ENCODE measurements around the gene LIPG. TPM values are rescaled to one million over a fixed set of nuclear protein-coding genes. Genes with fewer than 3 reads are reported as not detected.
A peak's percentile ranks its signal among the peaks of the same experiment; 100 is the strongest.

The LIPG gene
- total RNA-seq, 1 experiment from 2014 or later: 6.1 TPM

- Histone ChIP-seq H3K79me1 (ENCODE audit: insufficient read depth, low read depth, low read length, poor library complexity, severe bottlenecking) (no peaks in the 10 kb centered on the region), H3K9ac (ENCODE audit: extremely low read depth, insufficient read length, low read length) (no peak overlapping the region), H3K56ac (ENCODE audit: insufficient read length, low read depth, low read length) (no peak overlapping the region), H4K8ac (replicated peaks; ENCODE audit: insufficient read length, low read depth, low read length) (no peak overlapping the region), H4K91ac (ENCODE audit: insufficient read length, low read depth, low read length) (no peak overlapping the region), H3T11ph (ENCODE audit: low read length) (no peak overlapping the region), H3K14ac (ENCODE audit: insufficient read depth, low read length) (no peak overlapping the region), H3K27ac (ENCODE audit: insufficient read length, low read depth, low read length) (no peak overlapping the region), H3K9me3 (ENCODE audit: control insufficient read depth, low read depth, low read length) (no peaks in the 10 kb centered on the region), H2BK12ac (ENCODE audit: insufficient read length, low read depth, low read length) (no peak overlapping the region), H2BK15ac (ENCODE audit: low read depth, low read length) (no peak overlapping the region), H3K4me2 (ENCODE audit: insufficient read depth, insufficient read length, low read length) (peak overlapping the region; percentile 85), H4K5ac (ENCODE audit: insufficient read length, low read depth, low read length) (no peak overlapping the region), H3K18ac (ENCODE audit: insufficient read length, low read depth, low read length) (no peak overlapping the region), H2BK5ac (ENCODE audit: insufficient read length, low read length) (no peak overlapping the region), H4K20me1 (ENCODE audit: control insufficient read depth, insufficient read depth, insufficient read length) (no peaks in the 10 kb centered on the region), H2BK20ac (ENCODE audit: low read depth, low read length, poor library complexity, severe bottlenecking) (no peak overlapping the region), H2AFZ (ENCODE audit: low read length) (no peak overlapping the region), H3K27me3 (ENCODE audit: insufficient read depth, low read length) (peaks cover 4% of the 10 kb centered on the region; the same call in 1 of the 2 replicates), H3K79me2 (ENCODE audit: insufficient read depth, low read length) (peaks cover 2% of the 10 kb centered on the region; the same call in 1 of the 2 replicates), H3K23ac (ENCODE audit: insufficient read length, low read depth, low read length) (no peak overlapping the region), H2AK5ac (ENCODE audit: insufficient read length, low read length) (no peak overlapping the region), H2BK120ac (ENCODE audit: low read depth, low read length, poor library complexity, severe bottlenecking) (no peak overlapping the region), H3K4me1 (ENCODE audit: insufficient read depth, low read length) (peaks cover 4% of the 10 kb centered on the region; the same call in 1 of the 2 replicates), H3K23me2 (ENCODE audit: insufficient read length, low read depth, low read length, poor library complexity, severe bottlenecking) (peaks cover 25% of the 10 kb centered on the region), H3K4ac (ENCODE audit: low read depth, low read length) (no peak overlapping the region)
- H3K4me3 Mint-ChIP-seq: peak overlapping the region; percentile 84 to 92
- no peak for TF ChIP-seq CTCF (conservative IDR thresholded peaks at IDR 0.05)
- peaks cover 50% of the 10 kb centered on the region for H3K27me3 Mint-ChIP-seq (ENCODE audit: low read depth)
- peaks cover 28 to 32% of the 10 kb centered on the region in 2 experiments for H3K4me1 Mint-ChIP-seq
- peaks cover 11 to 21% (median 13%) of the 10 kb centered on the region in 3 experiments; a peak in 6 of 7 replicates for H3K36me3 Mint-ChIP-seq (ENCODE audit: insufficient read depth in 1 of 3, low read depth in 3 of 3)
- H3K9me3 Mint-ChIP-seq: peaks cover 8 to 13% of the 10 kb centered on the region in 2 experiments; a peak in 4 of 5 replicates
- no CpG with 5 or more reads among the region's 11 CpGs for WGBS (ENCODE audit: extremely low coverage, insufficient read length, low lambda C conversion rate)
- H3K27ac Mint-ChIP-seq: peak overlapping the region in 2 of 3 experiments; percentile 37 to 94; a peak in 3 of 7 replicates
- peak; percentile 50 for DNase-seq
Measured at GRCh38 chr18:49562481-49563129, 748 bp downstream of the LIPG start.
